ENCODE data around the gene PRICKLE1.

The PRICKLE1 gene

GRCh38 chr12:42486407-42486806, 103.1 kb downstream of the PRICKLE1 start:
- no peak for DNase-seq

- no peak for DNase-seq
Observed at GRCh38 chr12:42485823-42486222, 103.7 kb downstream of the PRICKLE1 start.

GRCh38 chr12:42484996-42485395, 104.5 kb downstream of the PRICKLE1 start:
- no peak for DNase-seq

GRCh38 chr12:42483521-42483790, 106.1 kb downstream of the PRICKLE1 start:
- DNase-seq = no peak

GRCh38 chr12:42482748-42483520, 106.6 kb downstream of the PRICKLE1 start:
- peak; percentile 53 for DNase-seq

GRCh38 chr12:42482041-42482747, 107.4 kb downstream of the PRICKLE1 start:
- no peak for DNase-seq

- DNase-seq = no peak
Observed at GRCh38 chr12:42481368-42481767, 108.2 kb downstream of the PRICKLE1 start.

- no peak for DNase-seq
Observed at GRCh38 chr12:42477941-42478340, 111.6 kb downstream of the PRICKLE1 start.

- DNase-seq = no peak
Observed at GRCh38 chr12:42475106-42475505, 114.4 kb downstream of the PRICKLE1 start.

GRCh38 chr12:42474391-42474790, 115.2 kb downstream of the PRICKLE1 start:
- DNase-seq = peak; percentile 7

GRCh38 chr12:42473561-42473960, 116.0 kb downstream of the PRICKLE1 start:
- DNase-seq = no peak

GRCh38 chr12:42473130-42473529, 116.4 kb downstream of the PRICKLE1 start:
- no peak for DNase-seq

GRCh38 chr12:42472376-42472775, 117.2 kb downstream of the PRICKLE1 start:
- no peak for DNase-seq

GRCh38 chr12:42469355-42470175, 120.0 kb downstream of the PRICKLE1 start:
- DNase-seq = peak; percentile 55

GRCh38 chr12:42468921-42469320, 120.6 kb downstream of the PRICKLE1 start:
- no peak for DNase-seq

- no peak for DNase-seq
Observed at GRCh38 chr12:42468341-42468821, 121.2 kb downstream of the PRICKLE1 start.

GRCh38 chr12:42463671-42464070, 125.9 kb downstream of the PRICKLE1 start:
- DNase-seq = no peak

GRCh38 chr12:42462486-42462885, 127.1 kb downstream of the PRICKLE1 start:
- DNase-seq = no peak

GRCh38 chr12:42459336-42459847, 130.2 kb downstream of the PRICKLE1 start:
- no peak for DNase-seq

- no peak for DNase-seq
Observed at GRCh38 chr12:42458575-42458974, 131.0 kb downstream of the PRICKLE1 start.

GRCh38 chr12:42450248-42450647, 139.3 kb downstream of the PRICKLE1 start:
- DNase-seq = no peak

GRCh38 chr12:42448841-42449240, 140.7 kb downstream of the PRICKLE1 start:
- DNase-seq = no peak

- DNase-seq = no peak
Observed at GRCh38 chr12:42447371-42447786, 142.2 kb downstream of the PRICKLE1 start.

Measured in activated CD4-positive, alpha-beta T cell treated with anti-CD3 and anti-CD28 coated beads, Interleukin-10, Interleukin-2, amounts not matched to agents 100 ng/mL and 50 ng/mL, durations not matched to agents 16 hours and 8 hours (primary cell).